Sciatic nerve (tissue), 2 donors: Measurements from ENCODE around the gene PGAM1. TPM values are rescaled to one million over a fixed set of nuclear protein-coding genes. Genes with fewer than 3 reads are reported as not detected.
"Not testable (repeated sequence)": the region's sequence is repeated elsewhere in the genome, so short reads cannot be mapped to it uniquely, and the experiment has no call there.

Source experiments
- ATAC-seq: fragments of 200-7000 bp; cut with Tn5 transposase; one replicate; pipeline ENCODE4 v1.9.1; 2020; ENCODE audit warnings: mild to moderate bottlenecking, moderate library complexity
- DNase-seq: peaks from one replicate; pipeline ENCODE4 v3.0.0-alpha.2; 2020; ENCODE audit warnings: low spot score
- intact Hi-C: fragments of 100-400 bp; cut with DNase I; formaldehyde crosslinking; loops from one replicate; pipeline ENCODE4 v1.14.2; 2022
- total RNA-seq: library from RNA; stranded (reverse); fragmentation: NEBNext Ultra II Directional; extraction: Animal tissue kit (Norgen Biotek cat#: 25700); gene quantifications from one replicate; pipeline ENCODE4 v1.2.1, GENCODE V29; 2021
- donor health status: DM: no; HTN: no; CAD: no.
- donor health status: DM: no; HTN: no; CAD: no.

PGAM1 gene
- total RNA-seq, 1 donor from 2014 or later: 117 TPM

DNA sequence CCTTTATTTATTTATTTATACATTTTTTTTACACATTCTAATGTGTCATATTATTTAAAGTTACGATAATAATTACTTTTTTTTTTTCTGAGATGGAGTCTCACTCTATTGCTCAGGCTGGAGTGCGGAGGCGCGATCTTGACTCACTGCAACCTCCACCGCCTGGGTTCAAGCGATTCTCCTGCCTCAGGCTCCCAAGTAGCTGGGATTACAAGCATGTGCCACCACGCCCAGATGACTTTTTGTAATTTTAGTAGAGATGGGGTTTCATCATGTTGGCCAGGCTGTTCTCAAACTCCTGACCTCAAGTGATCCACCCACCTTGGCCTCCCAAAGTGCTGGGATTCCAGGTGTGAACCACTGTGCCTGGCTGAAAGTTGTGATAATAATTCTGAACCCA lies 19.5 kb upstream of the PGAM1 start:
- intact Hi-C loops, ATAC-seq, DNase-seq: not testable (repeated sequence)

DNA sequence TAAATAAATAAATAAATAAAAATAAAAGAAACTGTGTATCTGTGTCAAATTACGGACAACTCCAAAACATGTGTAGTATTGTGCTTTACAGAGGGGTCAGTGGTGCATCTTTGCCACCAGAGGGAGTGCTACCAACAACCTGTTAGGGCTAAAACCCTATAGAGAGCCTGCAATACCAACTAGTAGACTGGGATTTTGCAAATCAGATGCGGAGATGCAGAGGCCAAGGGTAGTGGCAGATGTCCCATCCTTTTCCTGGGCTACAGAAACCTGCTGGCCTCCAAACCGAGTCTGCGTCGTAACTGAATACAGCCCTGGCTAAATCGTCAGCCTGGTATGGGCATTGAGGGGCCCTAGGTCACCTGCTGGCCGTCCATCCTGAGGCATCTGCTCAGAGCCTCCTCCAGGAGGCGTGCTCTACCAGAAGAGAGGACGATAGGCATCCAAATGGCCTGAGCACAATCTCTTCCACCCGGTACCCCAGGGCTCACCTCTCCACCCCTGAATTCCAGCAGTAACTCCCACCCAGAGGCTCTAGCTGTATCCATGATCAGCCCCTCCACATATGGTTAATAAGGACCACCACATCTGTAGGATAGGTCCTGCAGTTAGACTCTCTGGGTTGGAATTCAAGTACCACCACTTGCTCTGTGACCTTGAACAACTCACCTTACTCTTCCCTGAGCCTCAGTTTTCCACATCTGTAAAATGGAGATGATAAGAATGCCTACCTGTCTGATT lies 18.6 kb upstream of the PGAM1 start:
- DNase-seq (no peak), ATAC-seq (peak; percentile 91)
- intact Hi-C loops: no loop called here

DNA sequence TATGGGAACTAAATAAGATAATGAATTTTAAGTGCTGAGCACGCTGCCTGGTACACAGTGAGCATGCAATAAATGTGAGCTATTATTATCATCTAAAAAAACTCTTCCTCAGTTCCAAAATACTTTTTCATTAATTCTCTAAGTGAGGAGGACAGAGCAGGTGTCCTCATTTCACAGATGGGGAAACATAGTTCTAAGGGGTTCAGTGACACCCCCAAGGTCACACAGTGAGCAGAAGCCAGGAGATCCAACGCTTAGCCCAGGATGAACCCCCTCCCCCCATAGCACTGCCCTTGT lies 18.1 kb upstream of the PGAM1 start:
- no peak for DNase-seq
- ATAC-seq: no peak
- intact Hi-C loops: no loop called here

DNA sequence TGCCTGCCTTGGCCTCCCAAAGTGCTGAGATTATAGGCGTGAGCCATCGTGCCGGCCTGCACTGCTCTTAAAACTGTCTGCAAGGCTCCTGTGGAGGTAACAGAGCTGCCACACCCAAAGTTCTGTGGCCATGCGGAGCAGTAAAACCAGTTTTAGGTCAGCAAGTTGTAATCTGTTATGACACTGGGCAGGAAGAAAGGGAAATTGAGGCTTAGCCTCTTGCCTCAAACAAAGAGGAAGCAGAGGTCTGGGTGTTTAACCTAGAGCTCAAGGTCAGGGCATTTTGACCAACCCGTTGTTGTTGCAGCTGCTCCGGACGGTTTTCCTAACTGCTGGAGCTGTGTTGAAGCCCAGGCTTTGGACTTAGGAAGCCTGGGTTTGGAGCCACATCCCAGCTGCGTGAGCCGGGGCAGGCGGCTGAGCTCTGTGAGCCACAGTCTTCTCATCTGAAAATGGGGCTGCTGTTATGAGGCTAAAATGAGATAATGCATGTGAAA lies 17.4 kb upstream of the PGAM1 start:
- intact Hi-C loops: no loop called here
- ATAC-seq (peak; percentile 27), DNase-seq (no peak)

DNA sequence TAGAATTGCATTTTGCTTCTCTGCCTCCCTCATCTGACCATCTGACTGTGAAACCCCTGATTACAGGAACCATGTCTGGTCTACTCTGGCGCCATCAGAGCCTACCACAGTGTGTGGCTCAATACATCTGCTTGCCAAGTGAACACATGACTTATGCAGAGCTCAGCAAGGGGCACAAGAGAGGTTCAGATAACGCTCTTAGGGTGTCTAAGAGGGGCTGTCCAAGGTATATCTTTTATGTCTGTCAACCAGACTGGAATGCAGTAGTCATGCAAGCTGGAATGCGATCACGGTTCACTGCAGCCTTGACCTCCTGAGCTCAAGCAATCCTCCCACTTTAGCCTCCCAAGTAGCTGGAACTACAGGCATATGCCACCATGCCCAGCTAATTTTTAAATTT lies 14.6 kb upstream of the PGAM1 start:
- intact Hi-C loops: no loop called here
- no peak for DNase-seq
- no peak for ATAC-seq

DNA sequence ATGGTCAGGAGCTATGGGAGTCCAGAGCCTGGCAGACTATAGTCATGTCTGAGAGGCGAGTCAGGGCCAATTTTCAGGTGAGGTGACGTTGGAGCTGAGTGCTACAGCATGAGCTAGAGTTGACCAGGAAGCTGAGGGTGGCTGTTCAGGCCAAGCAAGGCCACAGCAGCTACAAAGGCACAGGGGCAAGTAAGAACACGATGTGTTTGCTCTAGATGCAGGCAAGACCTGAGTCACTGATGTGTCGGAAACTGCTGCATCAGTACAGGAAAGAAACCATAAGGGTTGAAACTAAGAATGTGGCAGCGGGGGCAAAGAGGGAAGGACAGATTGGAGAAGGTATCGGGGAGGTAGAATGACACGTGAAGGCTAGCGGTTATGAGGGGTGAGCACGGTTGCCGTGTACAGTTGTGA lies 13.1 kb upstream of the PGAM1 start:
- intact Hi-C loops: no loop called here
- no peak for ATAC-seq

DNA sequence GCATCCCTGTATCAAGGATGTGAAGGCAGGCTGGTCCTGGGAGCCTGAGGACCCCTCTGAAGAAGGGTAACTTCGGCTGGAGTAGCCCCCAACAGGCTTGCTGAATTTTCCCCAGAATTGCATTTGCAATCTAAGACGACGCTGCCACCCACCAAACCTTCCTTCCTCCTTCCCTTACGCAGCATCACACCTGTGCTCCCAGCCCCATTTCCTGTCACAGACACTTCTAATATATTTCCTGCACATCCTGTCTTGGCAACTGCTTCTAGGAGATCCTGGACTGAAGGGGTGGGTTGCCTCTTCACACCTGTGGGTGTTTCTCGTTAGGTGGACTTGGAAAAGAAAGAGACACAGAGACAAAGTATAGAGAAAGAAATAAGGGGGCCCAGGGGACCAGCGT lies 9.4 kb upstream of the PGAM1 start:
- DNase-seq (no peak), ATAC-seq (no peak)
- intact Hi-C loops: no loop called here

More for the DNA sequence above, 13.1 kb upstream of the PGAM1 start:
- DNase-seq: no peak

DNA sequence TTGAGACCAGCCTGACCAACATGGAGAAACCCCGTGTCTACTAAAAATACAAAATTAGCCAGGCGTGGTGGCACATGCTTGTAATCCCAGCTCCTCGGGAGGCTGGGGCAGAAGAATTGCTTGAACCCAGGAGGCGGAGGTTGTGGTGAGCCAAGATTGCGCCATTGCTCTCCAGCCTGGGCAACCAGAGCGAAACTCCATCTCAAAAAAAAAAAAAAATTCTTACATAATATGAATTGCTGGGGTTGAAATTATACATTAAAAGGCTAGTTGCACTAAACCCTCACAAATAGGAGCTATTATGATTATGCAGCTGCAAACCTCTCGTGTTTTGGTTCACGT lies 2.3 kb upstream of the PGAM1 start:
- intact Hi-C loops, DNase-seq, ATAC-seq: not testable (repeated sequence)

DNA sequence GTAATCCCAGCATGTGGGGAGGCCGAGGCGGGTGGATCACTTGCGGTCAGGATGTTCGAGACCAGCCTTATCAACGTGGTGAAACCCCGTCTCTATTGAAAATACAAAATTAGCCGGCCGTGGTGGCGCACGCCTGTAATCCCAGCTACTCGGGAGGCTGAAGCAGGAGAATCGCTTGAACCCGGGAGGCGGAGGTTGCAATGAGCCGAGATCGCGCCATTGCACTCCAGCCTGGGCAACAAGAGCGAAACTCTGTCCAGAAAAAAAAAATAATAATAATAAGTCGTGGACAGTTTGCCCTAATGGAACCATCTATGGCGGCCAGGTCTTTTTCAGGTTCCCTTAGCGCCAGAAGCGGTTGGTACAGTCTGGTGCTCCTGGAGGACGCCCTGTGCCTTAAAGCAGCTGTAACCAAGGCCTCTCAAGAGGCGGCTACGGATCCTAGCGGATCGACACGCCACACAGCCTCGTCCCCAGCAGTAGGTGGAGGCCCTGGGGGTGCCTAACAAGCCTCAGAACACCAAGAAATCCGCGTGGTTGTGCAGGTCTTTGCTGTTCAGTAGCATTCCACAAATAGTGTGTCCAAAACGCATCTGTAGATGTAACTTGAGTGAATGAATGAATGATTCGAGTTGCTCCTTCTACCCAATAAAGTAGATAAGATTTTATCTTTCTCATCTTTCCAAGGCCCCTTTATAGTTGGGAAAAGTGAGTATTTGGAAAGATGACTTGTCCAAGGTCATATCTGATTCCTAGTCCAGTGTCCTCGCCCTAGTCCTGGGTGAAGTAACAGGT lies 982 bp downstream of the PGAM1 start:
- intact Hi-C loops: no loop called here
- ATAC-seq (no peak), DNase-seq (no peak)

DNA sequence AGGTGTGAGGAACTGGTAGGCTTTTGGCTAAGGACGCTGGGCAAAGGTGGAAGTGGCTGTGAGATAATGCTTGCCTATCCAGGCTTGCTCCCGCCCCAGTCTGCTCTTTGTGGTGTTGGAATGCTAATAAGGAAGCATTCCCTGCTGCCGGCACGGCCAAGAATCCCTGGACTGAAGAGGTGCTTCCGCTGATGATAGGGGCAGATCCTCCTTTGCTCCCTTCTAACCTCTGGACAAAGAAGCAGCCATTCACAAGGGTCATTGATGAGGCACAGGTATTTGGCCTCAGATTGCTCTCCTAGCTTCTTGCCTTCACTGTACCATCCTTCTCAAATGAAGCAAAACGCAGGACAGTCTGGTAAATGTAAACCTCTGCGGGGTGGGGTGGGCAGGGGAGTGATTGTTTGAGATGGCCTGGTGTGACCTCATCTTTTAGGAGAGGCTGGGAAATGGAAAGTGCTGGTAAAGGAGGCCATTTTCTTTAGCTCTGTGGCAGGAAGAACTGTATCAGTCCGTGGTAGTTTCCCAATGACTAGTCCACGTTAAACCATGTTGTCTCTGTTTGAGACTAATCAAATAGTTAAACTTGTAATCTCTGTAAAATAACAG lies 1.7 kb downstream of the PGAM1 start:
- ATAC-seq (no peak), DNase-seq (no peak)
- intact Hi-C loops: no loop called here

DNA sequence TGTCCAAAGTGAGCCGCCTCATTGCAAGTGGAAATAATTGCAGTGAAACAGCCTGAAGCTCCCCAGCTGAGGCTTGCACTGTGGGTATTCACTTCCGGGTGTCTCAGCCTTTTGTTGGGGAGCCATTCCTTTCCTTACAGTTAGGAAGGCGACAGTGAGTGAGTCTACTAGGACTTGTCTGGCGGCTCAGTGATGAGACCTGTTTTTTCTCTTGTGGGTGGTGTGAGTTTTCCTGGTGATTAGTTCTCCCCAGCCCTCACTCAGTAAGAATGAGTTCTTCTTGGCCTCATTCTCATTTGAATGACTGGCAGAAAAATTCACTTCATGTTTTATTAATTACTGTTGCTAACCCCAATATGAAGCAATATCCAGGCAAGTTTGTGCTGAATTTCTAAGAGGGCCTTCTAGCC lies 2.6 kb downstream of the PGAM1 start:
- intact Hi-C loops: no loop called here
- no peak for ATAC-seq

DNA sequence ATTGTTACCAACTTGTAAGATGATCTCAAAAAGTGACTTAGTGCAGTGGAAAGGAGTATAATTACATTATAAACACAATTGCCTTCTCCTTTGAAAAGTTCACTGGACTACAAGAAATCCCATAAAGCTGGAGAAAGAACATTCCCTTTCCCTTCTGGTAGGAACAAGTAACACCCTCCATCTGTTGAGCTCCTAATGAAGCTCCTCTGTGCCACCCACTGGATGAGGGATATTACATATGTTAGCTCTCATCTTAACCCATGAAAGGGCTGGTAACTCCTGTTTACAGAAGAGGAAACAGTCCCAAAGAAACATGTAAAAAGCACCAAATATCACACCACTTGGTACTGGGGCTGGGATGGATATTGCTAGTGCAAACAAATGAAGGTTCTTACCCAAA lies 8.1 kb downstream of the PGAM1 start:
- intact Hi-C loops: no loop called here
- no peak for ATAC-seq

More for the DNA sequence above, 2.6 kb downstream of the PGAM1 start:
- DNase-seq: no peak

DNA sequence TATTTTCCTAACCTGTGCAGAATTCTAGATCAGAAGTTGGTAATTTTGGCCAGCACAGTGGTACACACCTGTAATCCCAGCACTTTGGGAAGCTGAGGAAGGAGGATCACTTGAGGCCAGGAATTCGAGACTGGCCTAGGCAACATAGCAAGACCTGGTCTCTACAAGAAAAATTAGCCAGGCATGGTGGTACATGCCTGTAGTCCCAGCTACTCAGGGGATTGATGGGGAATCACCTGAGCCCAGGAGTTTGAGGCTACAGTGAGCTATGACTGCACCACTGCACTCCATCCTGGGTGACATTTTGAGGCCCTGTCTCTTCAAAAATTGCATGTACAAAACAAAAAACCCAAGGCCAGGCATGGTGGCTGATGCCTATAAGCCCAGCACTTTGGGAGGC lies 8.6 kb downstream of the PGAM1 start:
- intact Hi-C loops: no loop called here
- ATAC-seq (no peak), DNase-seq (no peak)

More for the DNA sequence above, 8.1 kb downstream of the PGAM1 start:
- no peak for DNase-seq

DNA sequence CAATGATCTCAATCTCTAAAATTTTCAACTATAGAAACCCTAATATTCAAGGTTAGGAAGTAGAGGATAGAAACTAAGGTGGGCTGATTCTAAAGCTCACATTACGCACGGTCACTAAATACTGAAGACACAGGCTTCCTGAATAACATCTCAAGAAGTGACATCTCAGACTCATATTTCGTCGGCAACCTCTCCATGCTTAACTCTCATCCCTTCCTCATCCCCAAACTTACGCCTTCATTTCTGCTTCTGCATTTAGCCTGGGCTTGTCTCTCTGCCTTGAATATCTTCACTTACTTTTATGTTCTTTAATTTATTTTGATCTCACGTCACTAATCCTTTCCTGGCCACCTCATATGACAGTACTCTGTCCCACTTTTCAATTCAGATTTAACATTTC lies 9.2 kb downstream of the PGAM1 start:
- intact Hi-C loops: no loop called here
- no peak for ATAC-seq

DNA sequence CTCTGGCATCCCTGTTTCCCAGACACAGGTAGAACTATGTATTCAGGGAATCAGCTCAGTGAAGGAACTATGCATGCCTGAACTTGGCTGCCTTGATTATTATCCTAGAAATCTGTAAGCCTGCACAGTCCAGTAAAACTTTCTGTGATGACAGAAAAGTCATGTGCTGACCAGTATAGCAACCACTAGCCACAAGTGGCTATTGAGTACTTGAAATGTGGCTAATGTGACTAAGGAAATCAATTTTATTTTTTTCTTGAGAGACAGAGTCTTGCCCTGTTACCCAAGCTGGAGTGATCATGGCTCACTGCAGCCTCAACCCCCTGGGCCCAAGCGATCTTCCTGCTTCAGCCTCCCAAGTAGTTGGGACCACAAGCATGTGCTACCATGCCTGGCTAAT lies 16.3 kb downstream of the PGAM1 start:
- ATAC-seq (no peak), DNase-seq (no peak)
- intact Hi-C loops: no loop called here

More for the DNA sequence above, 9.2 kb downstream of the PGAM1 start:
- no peak for DNase-seq

DNA sequence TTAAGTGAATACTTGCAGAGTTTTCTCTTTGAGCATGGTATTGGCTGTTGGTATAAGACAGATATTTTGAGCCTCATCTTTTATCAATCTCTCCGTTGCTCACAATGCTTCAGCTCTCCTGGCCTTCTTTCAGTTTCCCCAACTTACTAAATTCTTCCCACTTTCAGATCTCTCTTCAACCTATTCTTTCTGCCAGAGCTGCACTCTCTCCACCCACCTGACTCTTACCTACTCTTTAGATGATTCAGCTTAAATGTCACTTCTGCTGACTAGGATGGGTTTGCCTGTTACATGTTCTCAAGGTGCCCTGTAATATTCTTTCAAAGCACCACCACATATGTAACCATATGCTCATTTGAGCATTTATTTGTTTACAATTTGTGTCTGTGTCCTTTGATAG lies 18.2 kb downstream of the PGAM1 start:
- intact Hi-C loops: no loop called here

DNA sequence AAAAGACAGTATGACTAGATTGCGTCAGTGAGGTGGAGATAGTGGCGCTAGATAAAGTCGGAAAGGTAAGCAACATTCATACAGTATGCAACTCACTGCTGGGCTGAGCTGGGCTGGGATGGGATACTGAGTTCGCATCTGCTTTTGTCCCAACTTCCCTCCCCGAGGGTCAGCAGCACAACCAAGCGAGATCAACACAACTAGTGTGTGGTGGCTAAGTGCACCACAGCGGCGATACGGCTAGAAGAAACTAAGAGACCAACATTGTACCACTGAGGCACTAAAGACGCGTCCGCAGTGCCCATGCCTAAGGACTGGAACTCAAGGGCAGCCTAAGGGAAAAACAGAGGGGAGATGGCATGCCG lies 19.3 kb downstream of the PGAM1 start:
- DNase-seq (no peak), ATAC-seq (no peak)
- intact Hi-C loops: no loop called here

More for the DNA sequence above, 18.2 kb downstream of the PGAM1 start:
- no peak for ATAC-seq
- DNase-seq: no peak

DNA sequence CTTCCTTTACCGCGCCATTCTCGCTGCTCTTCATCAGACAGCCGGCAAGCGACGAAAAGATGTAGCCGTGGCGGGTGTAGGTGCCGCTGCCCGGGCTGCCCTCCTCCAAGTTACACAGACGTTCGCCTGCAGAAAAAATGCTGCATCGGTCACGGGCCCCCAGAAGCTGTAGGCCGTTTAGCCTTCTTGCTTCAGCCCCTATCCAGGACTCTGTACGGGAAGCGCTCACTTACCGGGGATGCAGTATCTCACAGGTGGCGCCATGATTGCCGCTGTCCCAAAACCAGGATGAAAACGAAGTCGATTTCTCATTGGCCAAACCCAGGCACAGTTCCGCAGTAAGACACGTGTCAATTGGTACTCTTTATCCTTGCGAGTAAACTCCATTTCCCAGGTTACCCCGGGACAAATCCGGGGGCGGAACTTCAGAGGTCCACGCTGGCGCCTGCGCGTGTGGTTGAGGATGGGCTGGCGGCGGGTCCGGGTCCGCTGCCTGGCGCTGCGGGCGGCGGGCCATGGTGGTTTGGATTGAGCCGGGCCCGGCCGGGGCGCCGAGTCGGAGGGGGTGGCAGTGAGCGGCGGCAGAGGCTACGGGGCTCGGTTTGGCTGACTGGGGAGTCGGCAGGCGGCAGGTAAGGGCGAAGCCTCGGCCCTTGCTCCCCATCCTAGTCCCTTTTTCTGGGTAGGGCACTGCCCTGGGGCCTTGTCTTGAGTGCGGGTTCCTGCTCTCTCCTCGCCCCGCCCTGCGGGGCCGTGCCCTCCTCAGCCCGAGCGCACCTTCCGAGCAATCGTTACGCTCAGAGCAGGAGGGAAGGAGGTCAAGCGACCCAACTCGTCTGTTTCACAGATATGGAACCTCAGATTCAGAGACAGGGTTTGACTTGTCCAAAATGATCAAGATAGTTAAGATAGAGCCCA lies 20.0 kb downstream of the PGAM1 start, which contains the start of the genes EXOSC1 and ZDHHC16:
EXOSC1 (minus strand) TSS at position 285 of the 918 bp plus-strand sequence; CDS start at position 264, 21 bp downstream.
ZDHHC16 (plus strand) TSS at position 454 of the 918 bp plus-strand sequence. CDS start 5,501 bp downstream, outside the sequence.
- ATAC-seq: peak; percentile 99
- intact Hi-C loops: no loop called here

DNA sequence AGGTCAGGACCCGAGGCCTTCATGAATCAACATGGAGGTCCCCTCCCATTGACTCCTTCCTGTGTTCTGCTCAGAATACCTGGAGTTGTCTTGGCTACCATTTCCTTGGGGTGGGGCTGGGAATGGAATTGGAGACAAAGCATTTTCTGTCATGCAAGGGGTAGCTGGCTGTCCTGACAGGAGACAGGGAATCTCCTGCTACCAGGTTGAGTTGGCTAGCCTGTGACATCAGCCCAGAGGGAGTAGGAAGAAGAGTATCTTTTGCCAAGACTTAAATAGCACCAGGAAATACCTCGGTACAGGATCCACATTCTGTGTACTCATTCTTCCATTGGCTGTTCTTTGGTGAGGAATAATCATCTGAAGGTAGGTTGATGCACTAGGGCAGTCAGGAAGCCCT lies 24.8 kb downstream of the PGAM1 start:
- intact Hi-C loops: no loop called here
- no peak for DNase-seq
- no peak for ATAC-seq

More for the DNA sequence above, 20.0 kb downstream of the PGAM1 start, which contains the start of the genes EXOSC1 and ZDHHC16:
- DNase-seq: peak; percentile 93
